DOHH2 (cell line): ENCODE measurements around the gene LAMA3.

Experiments used
- EZH2phosphoT487 ChIP-seq: fragments of 200-600 bp; sonication (generic); IDR thresholded peaks from 2 replicates; pipeline ENCODE4 v1.6.1; 2017; ENCODE audit warnings: borderline replicate concordance, mild to moderate bottlenecking, antibody characterized with exemption, low read length, moderate library complexity, mixed read lengths
- TF ChIP-seq, protein P1 (sequence below): fragments of 200-600 bp; sonication (generic); IDR thresholded peaks from one replicate; pipeline ENCODE4 v1.5.1; 2014; ENCODE audit warnings: antibody characterized with exemption, mild to moderate bottlenecking, low read depth, low read length; ENCODE audit not compliant: poor library complexity, severe bottlenecking

DNA sequence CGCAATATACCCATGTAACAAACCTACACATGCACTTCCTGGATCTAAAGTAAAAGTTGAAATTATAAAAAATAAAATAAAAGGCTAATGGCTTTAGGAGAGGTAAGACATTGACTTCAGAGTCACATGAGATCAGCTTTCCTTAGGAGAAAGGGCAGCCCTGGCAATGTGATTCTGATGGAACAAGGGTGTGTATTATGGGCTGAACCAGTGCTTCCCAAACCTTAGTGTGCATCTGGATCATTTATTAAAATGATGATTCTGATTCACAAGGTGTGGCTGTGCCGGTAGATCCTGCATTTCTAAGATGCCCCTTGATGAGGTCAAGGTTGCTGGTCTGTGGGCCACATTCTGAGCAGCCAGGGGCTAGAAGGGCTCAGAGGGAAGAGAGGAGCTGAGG is 42.6 kb downstream of the LAMA3 start:
- TF ChIP-seq, protein P1, sequence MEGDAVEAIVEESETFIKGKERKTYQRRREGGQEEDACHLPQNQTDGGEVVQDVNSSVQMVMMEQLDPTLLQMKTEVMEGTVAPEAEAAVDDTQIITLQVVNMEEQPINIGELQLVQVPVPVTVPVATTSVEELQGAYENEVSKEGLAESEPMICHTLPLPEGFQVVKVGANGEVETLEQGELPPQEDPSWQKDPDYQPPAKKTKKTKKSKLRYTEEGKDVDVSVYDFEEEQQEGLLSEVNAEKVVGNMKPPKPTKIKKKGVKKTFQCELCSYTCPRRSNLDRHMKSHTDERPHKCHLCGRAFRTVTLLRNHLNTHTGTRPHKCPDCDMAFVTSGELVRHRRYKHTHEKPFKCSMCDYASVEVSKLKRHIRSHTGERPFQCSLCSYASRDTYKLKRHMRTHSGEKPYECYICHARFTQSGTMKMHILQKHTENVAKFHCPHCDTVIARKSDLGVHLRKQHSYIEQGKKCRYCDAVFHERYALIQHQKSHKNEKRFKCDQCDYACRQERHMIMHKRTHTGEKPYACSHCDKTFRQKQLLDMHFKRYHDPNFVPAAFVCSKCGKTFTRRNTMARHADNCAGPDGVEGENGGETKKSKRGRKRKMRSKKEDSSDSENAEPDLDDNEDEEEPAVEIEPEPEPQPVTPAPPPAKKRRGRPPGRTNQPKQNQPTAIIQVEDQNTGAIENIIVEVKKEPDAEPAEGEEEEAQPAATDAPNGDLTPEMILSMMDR: no peak
- TF ChIP-seq EZH2phosphoT487: no peak
